GM18508 (cell line): ENCODE measurements around the gene HSPA12B.

Source experiments
- ATAC-seq: cut with Tn5 transposase; IDR thresholded peaks from one replicate; pipeline ENCODE4 v1.9.1; 2021; ENCODE audit warnings: moderate number of reproducible peaks; ENCODE audit not compliant: insufficient read depth, unreplicated experiment

The HSPA12B gene

DNA sequence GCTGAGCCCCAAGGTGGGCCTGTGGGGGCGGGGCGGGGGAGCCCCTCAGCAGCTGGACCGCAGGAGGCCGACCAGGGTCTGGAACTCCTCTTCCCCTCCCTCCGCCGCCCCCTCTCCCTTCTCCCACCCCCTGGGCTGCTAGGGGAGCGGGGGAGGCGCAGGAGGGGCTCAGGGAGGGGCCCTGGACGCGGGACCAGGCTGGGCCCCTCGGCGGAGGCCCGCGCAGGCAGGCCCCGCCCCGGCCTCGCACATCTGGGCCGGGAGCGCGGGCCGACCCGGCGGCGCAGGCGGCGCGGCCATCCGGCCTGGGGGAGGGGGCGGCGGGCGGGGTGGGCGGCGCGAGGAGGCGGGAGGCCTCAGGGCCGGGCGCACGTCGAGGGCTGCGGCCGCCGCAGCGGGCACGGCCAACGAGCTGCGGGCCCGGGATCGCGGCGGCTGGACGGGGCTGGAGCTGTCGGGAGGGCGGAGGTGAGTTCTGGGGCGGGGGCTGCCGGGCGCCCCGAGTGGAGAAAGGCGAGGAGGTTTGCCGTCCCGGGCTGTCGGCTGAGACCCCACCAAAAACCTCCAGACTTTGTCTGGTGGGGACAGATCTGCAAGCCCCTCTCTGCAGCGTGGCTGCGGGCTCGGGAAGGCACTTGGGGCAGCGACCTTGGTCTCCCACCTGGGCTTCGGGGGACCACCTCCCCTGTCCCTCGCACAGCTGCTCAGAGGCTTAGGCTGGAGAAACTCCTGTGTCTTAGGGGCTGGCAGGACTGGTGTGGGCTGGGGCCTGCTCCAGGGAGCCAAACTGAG lies at the start of gene HSPA12B:
HSPA12B (plus strand) TSS at position 359 of the 792 bp plus-strand sequence. CDS start 5,990 bp downstream, outside the sequence.
- no peak for ATAC-seq

- ATAC-seq: no peak
These were observed 47.1 kb upstream of the HSPA12B start for GRCh38 chr20:3685341-3685740.

GRCh38 chr20:3686421-3686820 lies 46.1 kb upstream of the HSPA12B start:
- no peak for ATAC-seq

DNA sequence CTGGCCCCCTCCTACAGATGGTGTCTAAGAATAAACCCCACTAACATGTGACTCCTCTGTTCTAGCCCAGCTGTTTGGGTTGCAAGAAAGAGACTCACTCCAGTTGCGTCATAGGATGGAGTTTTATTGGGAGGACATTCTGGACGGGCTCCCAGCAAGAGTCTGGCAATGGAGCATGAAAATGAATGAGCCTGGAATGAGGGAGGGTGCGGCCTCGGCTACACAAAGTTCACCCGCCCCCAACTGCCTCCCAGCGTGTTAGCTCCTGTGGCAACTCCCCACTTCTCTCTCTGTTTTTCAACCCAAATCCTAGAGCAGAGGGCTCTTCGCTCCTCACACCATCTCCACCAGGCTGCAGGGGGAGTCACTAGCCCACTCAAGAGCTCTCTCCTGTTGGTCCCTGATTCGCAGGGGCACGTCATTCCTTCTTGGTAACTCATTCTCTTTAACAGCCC lies 45.6 kb upstream of the HSPA12B start:
- ATAC-seq: no peak

DNA sequence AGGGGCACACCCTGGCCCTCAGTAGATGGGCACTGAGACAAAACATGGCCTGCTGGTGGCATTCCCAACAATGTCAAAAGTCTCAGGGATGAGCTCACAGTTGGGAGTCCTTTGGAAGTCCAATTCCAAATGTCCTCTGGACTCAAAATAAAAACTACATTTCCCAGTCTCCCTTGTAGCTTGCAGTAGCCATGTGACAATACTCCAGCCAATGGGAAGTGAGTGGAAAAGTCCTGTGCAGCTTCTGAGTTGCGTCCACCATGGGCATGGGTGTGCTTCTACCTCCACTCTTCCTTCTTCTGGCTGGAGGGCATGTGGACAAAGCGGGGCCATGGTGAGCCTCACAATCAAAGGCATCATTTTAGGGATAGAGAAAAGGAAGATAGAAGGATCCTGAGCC lies 44.8 kb upstream of the HSPA12B start:
- ATAC-seq: no peak

- ATAC-seq: no peak
These were observed 42.5 kb upstream of the HSPA12B start for GRCh38 chr20:3689978-3690377.

DNA sequence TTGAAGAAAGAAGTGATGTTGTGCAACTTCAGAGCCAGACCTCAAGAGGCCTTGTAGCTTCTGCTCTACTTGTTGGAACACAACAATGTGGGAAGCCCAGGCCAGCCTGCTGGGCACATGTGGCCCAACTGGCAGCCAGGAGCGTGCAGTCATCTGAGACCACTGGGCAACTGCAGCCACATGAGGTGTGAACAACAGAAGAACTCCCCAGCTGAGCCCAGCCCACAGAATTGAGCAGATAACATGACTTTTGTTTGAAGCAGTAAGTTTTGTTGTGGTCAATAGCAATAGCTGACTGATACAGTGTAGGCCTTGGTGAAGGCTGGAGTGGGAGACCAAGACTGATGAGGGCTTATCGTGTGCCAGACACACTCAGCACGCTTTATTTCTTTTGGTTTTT lies 42.1 kb upstream of the HSPA12B start:
- ATAC-seq: no peak

- ATAC-seq: no peak
These were observed 41.2 kb upstream of the HSPA12B start for GRCh38 chr20:3691306-3691705.

GRCh38 chr20:3691897-3692296 lies 40.6 kb upstream of the HSPA12B start:
- no peak for ATAC-seq

DNA sequence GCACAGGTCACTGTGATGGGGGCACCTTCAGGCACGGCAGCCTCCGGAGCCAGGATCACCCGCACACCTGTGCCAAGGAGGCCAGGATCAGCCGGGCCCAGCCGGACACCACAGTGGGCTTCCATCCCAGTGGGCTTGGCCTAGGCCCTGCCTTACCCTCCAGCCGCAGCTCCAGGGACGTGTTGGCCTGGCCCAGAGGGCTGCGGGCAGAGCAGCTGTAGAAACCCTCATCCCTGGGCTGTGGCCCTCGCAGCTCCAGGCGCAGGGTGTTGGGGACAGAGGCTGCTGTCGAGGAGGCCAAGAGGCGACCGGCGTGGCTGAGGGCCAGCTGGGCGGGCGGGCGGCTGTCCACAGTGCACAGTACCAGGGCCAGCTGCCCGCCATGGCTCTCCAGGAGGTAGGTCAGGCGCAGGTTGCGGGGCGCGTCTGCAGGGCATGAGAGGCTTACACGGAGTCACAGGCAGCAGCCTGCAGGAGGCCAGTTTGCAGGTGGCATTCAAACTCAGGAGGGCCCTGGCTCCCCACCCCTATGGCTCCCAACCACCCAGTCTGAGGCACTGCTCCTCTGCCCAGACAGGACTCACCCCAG lies 39.7 kb upstream of the HSPA12B start:
- no peak for ATAC-seq

DNA sequence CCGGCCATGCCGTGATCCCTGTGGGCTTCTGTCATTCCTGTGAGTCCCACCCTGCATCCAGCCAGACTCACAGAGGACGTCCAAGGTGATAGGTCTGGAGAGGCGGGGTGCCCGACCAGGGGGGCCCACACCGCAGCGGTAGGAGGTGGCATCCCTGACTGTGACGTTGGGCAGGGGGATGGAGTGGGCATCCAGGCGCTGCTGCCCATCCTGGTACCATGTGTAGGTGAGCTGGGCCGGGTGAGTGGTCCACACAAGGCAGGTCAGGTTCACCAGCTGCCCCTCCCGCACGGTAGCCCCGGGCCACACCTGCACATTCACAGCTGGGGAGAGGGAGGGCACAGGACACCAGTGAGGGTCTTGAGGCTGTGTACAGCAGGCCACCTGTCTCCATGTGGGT lies 39.1 kb upstream of the HSPA12B start:
- ATAC-seq: no peak

GRCh38 chr20:3694864-3695263 lies 37.6 kb upstream of the HSPA12B start:
- no peak for ATAC-seq

- ATAC-seq: no peak
These were observed 36.3 kb upstream of the HSPA12B start for GRCh38 chr20:3696200-3696599.

- no peak for ATAC-seq
These were observed 35.5 kb upstream of the HSPA12B start for GRCh38 chr20:3696745-3697587.

DNA sequence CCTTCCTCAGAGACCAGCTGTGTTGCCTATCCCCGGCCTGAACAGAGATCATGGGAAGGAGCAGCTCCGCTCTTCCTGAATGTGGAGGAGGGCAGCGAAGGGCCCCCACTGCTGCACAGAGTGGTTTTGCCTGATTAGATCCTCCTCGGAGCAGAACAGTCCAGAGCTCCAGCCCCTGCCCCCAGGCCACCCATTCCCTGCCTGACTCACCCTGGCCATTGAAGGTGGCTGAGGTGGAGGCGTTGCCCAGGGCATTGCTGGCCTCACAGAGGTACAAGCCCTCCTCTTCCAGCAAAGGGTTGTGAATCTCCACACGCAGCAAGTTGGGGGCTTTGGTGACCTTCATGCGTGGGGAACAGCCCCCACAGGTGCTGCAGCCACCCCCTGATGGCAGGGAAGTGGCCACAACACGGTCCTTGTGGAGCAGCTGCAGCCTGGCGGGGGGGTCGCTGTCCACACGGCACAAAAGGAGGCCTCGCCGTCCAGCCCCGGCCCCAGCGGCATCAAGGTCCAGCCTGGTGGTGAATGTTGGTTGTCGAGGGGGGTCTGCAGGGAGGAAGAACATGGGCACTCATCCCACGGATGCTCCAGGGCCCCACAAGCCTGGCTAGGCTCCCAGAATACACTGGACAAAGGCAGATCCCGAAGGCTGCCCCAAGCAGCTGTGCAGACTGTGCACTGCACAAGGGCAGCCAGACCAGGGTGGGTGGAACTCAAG lies 34.7 kb upstream of the HSPA12B start:
- ATAC-seq: no peak

DNA sequence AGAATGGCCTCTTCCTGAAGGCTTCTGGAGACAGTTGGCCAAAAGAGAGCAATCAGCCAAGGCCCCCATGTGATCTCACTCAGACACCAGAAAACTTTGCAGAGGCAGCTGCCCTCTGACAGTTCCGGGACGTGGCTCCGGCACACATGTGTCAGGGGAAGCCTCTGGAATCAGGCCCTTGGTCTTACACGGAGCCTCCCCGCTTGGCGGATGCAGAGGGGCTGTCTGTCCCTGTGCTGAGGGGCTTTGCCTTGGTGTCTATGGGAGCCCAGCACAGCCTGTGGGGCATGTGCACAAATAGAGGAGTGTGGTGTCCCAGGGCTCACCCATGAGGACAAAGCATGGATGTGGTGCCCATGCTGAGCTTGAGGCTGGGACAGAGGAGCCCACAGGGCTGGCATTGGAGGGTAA lies 33.9 kb upstream of the HSPA12B start:
- no peak for ATAC-seq

DNA sequence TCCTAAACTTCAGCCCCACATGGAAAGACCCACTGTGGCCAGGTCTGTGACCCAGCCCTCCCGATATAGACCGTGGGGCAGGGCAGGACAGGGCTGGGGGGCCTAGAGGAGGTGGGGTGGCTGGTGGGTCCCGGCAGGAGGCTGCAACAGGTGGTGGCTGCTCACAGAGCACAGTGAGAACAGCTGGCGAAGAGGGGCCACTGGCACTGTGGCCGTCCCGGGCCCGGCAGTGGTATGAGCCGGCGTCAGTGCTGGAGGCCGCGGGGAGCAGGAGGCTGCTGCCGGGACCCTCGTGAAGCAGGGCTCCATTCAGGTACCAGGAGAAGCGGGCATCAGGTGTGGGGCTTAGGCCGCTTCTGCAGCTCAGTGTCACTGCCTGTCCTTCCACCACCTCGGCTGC lies 33.4 kb upstream of the HSPA12B start:
- ATAC-seq: no peak

DNA sequence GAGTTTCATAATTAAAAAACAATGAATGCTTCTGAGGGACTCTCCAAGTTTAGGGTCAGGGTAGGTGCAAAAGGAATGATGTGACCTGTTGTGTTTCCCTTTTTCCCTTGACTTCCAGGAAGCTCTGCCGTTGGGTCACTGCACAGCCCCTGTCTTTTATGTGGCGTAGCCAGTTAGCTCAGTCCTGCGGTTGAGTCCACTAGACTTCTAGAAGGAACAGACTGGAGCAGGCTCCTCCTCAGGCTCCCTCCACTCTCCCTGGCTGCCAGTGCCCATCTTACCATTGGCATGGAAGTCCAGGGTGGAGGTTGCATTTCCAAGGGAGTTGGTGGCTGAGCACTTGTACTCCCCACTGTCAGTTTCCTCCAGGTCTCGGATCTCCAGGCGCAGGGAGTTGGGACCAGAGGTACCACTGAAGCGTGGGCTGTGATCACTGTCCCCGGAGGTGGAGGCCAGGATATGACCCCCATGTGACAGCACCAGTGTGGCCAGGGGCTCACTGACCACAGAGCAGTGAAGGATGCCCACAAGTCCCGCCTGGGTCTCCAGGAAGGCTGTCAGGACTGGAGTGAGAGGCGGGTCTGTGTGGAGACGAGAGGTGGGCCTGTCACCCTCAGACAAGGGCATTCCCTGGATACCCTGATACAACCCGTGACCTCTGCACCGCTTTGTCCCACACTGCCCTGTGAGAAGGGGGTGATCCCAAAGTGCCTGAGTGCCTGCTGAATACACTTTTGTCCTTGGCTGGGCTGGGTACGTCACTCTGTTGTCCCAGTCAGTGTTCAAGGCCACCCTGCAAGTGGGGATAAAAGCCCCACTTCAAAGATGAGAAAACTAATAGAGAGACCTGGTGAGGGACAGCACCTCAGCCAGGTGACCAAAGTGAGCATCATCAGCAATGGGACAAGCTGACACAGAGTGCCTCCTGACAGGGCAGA lies 31.2 kb upstream of the HSPA12B start:
- no peak for ATAC-seq

- ATAC-seq: no peak
These were observed 29.7 kb upstream of the HSPA12B start for GRCh38 chr20:3702611-3703391.
